MM.1S (cell line): ENCODE measurements around the gene CACNA1G.

ENCODE experiments used
- DNase-seq: peaks from one replicate; pipeline ENCODE4 v3.0.0-alpha.2; 2015
- H2AFZ ChIP-seq: fragments of 300-600 bp; sonication (generic); 2 replicates; pipeline ENCODE4 v1.6.0; 2016; ENCODE audit warnings: antibody characterized with exemption, low read length
- H3F3A ChIP-seq: fragments of 300-600 bp; sonication (generic); 2 replicates; pipeline ENCODE4 v1.6.1; 2016; ENCODE audit warnings: mild to moderate bottlenecking, antibody characterized with exemption, low read length, moderate library complexity, mixed read lengths; ENCODE audit not compliant: insufficient read depth
- H3K27ac ChIP-seq: fragments of 300-600 bp; sonication (generic); 2 replicates; pipeline ENCODE4 v1.5.1; 2016; ENCODE audit warnings: mild to moderate bottlenecking, low read length
- H3K27me3 ChIP-seq: fragments of 300-600 bp; sonication (generic); replicated peaks from 2 replicates; pipeline ENCODE4 v1.6.0; 2016; ENCODE audit warnings: low read length; ENCODE audit not compliant: insufficient read depth
- H3K36me3 ChIP-seq: fragments of 300-600 bp; sonication (generic); replicated peaks from 2 replicates; pipeline ENCODE4 v1.6.1; 2016; ENCODE audit warnings: mild to moderate bottlenecking, low read length, mixed read lengths; ENCODE audit not compliant: insufficient read depth
- H3K4me1 ChIP-seq: fragments of 300-600 bp; sonication (generic); 2 replicates; pipeline ENCODE4 v1.6.1; 2016; ENCODE audit warnings: low read length, mixed read lengths
- H3K4me2 ChIP-seq: fragments of 300-600 bp; sonication (generic); 2 replicates; pipeline ENCODE4 v1.6.0; 2016; ENCODE audit warnings: low read depth, low read length
- H3K4me3 ChIP-seq: fragments of 300-600 bp; sonication (generic); 2 replicates; pipeline ENCODE4 v1.5.1; 2016; ENCODE audit warnings: low read length, mixed read lengths
- H3K79me2 ChIP-seq: fragments of 300-600 bp; sonication (generic); 2 replicates; pipeline ENCODE4 v1.6.1; 2016; ENCODE audit warnings: mixed run types, low read length, mixed read lengths
- H3K9ac ChIP-seq: fragments of 300-600 bp; sonication (generic); 2 replicates; pipeline ENCODE4 v1.6.1; 2016; ENCODE audit warnings: low read length, mixed read lengths
- H3K9me2 ChIP-seq: fragments of 300-600 bp; sonication (generic); replicated peaks from 2 replicates; pipeline ENCODE4 v1.6.1; 2016; ENCODE audit warnings: mild to moderate bottlenecking, low read length, mixed read lengths; ENCODE audit not compliant: insufficient read depth
- H3K9me3 ChIP-seq: fragments of 300-600 bp; sonication (generic); replicated peaks from 2 replicates; pipeline ENCODE4 v1.6.1; 2016; ENCODE audit warnings: mild to moderate bottlenecking, low read length, mixed read lengths; ENCODE audit not compliant: insufficient read depth
- H4K20me1 ChIP-seq: fragments of 300-600 bp; sonication (generic); 2 replicates; pipeline ENCODE4 v1.6.1; 2016; ENCODE audit warnings: mild to moderate bottlenecking, low read length, moderate library complexity, mixed read lengths; ENCODE audit not compliant: insufficient read depth
- EZH2 ChIP-seq: fragments of 300-600 bp; sonication (generic); optimal IDR thresholded peaks from 2 replicates; pipeline ENCODE3; 2017; ENCODE audit warnings: low read depth, mild to moderate bottlenecking, antibody characterized with exemption, low read length, mixed read lengths
- EZH2phosphoT487 ChIP-seq: fragments of 300-600 bp; sonication (generic); IDR thresholded peaks from 2 replicates; pipeline ENCODE4 v1.6.1; 2018; ENCODE audit warnings: antibody characterized with exemption, low read length
- TF ChIP-seq, protein P1 (sequence below): fragments of 300-600 bp; sonication (generic); IDR thresholded peaks from 2 replicates; pipeline ENCODE4 v1.5.1; 2016; ENCODE audit warnings: antibody characterized with exemption, low read length, mixed read lengths

CACNA1G gene

DNA sequence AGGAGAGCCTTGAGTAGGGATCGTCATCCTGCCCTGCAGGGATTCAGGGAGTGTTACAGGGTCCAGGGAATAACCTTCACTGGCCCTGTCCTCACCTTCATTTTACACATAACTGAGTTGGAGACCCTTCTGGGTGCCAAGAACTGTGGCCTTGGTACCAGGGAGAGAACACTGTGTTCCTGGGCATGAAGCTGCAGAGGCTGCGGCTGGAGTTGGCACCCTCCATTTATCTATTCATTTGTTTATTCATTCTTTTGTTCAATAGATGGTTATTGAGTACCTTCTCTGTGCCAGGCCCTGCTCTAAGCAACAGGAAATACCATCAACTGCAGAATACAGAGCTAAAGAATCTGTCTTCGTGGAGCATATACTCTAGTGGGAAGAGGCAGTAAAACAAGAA, 80.8 kb downstream of the CACNA1G start:
- Histone ChIP-seq H3K4me3 (no peak overlapping the region), H4K20me1 (no peaks in the 10 kb centered on the region), H3K27ac (no peak overlapping the region), H3K36me3 (no peaks in the 10 kb centered on the region), H3F3A (no peaks in the 10 kb centered on the region), H3K79me2 (no peaks in the 10 kb centered on the region), H3K9me2 (no peaks in the 10 kb centered on the region), H3K4me2 (no peak overlapping the region), H3K27me3 (0 out of 2 replicates have a peak, but pooled peaks cover under 1% of the 10 kb centered on the region), H3K4me1 (no peaks in the 10 kb centered on the region), H3K9me3 (no peaks in the 10 kb centered on the region), H3K9ac (no peak overlapping the region), H2AFZ (no peak overlapping the region)
- TF ChIP-seq, protein P1, sequence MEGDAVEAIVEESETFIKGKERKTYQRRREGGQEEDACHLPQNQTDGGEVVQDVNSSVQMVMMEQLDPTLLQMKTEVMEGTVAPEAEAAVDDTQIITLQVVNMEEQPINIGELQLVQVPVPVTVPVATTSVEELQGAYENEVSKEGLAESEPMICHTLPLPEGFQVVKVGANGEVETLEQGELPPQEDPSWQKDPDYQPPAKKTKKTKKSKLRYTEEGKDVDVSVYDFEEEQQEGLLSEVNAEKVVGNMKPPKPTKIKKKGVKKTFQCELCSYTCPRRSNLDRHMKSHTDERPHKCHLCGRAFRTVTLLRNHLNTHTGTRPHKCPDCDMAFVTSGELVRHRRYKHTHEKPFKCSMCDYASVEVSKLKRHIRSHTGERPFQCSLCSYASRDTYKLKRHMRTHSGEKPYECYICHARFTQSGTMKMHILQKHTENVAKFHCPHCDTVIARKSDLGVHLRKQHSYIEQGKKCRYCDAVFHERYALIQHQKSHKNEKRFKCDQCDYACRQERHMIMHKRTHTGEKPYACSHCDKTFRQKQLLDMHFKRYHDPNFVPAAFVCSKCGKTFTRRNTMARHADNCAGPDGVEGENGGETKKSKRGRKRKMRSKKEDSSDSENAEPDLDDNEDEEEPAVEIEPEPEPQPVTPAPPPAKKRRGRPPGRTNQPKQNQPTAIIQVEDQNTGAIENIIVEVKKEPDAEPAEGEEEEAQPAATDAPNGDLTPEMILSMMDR, result no peak
- TF ChIP-seq EZH2 (no peak), EZH2phosphoT487 (no peak)
- no peak for DNase-seq

- Histone ChIP-seq H3K4me2 (no peak overlapping the region), H3K9me3 (no peaks in the 10 kb centered on the region), H3K79me2 (no peaks in the 10 kb centered on the region), H3F3A (no peaks in the 10 kb centered on the region), H2AFZ (no peak overlapping the region), H4K20me1 (no peaks in the 10 kb centered on the region), H3K4me3 (no peak overlapping the region), H3K27ac (no peak overlapping the region), H3K27me3 (no peaks in the 10 kb centered on the region), H3K9me2 (no peaks in the 10 kb centered on the region), H3K36me3 (no peaks in the 10 kb centered on the region), H3K4me1 (no peaks in the 10 kb centered on the region), H3K9ac (no peak overlapping the region)
- no peak for DNase-seq
- TF ChIP-seq EZH2 (no peak), EZH2phosphoT487 (no peak)
- TF ChIP-seq, protein P1, result no peak
Observed at GRCh38 chr17:50642071-50642721, 81.7 kb downstream of the CACNA1G start.

DNA sequence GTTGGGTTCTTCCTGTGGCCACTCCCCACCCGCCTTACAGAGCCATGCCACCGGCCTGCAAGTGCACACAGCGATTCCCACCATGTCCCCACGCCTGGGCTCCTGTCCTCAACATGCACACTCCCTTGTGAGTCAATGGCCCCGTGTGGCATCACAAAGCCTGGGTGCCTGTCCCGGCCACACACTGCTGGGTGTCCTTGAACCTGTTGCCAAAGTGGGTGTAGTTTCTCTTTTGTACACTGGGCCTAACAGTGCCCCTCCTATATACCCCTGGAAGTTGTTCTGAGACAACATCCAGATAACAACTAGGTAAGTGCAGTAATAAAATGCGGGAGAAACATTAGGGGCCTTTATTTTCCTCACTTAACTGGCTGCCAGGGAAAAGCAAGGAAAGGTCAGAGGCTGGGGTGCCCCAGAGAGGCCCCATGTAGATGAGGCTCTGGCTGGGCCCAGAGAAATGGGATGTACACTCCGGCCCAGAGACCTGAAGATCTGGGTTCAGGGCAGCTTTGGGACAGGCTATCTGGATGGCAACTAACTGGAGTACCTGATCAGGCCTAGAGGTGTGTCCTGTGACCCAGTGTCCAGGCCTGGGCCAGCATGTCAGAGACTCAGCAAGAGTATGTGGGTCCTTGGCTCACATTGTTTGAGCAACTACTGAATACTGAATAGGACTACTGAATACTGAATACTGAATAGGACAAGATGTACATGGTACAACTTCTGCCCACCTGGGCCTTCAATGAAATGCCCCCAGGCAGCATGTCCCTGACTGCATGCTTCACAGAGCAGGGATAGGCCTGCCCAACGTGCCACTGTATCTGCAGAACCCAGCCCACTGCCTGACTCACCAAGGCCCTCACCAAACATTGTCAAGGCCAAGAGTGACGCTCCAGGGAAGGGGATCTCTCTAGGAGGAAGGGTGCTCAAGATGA, 82.5 kb downstream of the CACNA1G start:
- Histone ChIP-seq H3F3A (no peaks in the 10 kb centered on the region), H4K20me1 (no peaks in the 10 kb centered on the region), H2AFZ (no peak overlapping the region), H3K4me3 (no peak overlapping the region), H3K9me3 (no peaks in the 10 kb centered on the region), H3K27me3 (no peaks in the 10 kb centered on the region), H3K9ac (no peak overlapping the region), H3K79me2 (no peaks in the 10 kb centered on the region), H3K9me2 (no peaks in the 10 kb centered on the region), H3K36me3 (no peaks in the 10 kb centered on the region), H3K4me2 (no peak overlapping the region), H3K4me1 (no peaks in the 10 kb centered on the region), H3K27ac (no peak overlapping the region)
- DNase-seq, result no peak
- no peak for TF ChIP-seq EZH2
- TF ChIP-seq EZH2phosphoT487, result no peak
- TF ChIP-seq, protein P1, result no peak
